Panc1 (cell line): Measurements from ENCODE around the gene KCNAB1. TPM values are rescaled to one million over a fixed set of nuclear protein-coding genes. Genes with fewer than 3 reads are reported as not detected.

ENCODE experiments used
- ATAC-seq: fragments of 200-7000 bp; cut with Tn5 transposase; 2 replicates; pipeline ENCODE4 v1.9.1; 2020; ENCODE audit warnings: mild to moderate bottlenecking, moderate library complexity
- BruUV-seq: library from RNA; stranded (reverse); fragments of 400-500 nt; replicated peaks from 2 replicates; lab custom pipeline; 2021; lab: Mats Ljungman, UMichigan
- CTCF ChIA-PET: fragments of 300-600 bp; sonication (Branson Sonifier 250); formaldehyde crosslinking; loops from one replicate; lab custom pipeline; 2022; ENCODE audit warnings: antibody characterized with exemption; lab: Charles Lee
- POLR2A ChIA-PET: fragments of 300-600 bp; sonication (Branson Sonifier 250); formaldehyde crosslinking; loops from one replicate; lab custom pipeline; 2022; ENCODE audit warnings: antibody characterized with exemption; lab: Charles Lee
- DNase-seq: peaks from one replicate; pipeline ENCODE4 v3.0.0-alpha.2; 2010; ENCODE audit warnings: low read depth, low spot score
- H3K27ac ChIP-seq: 2 replicates; pipeline ENCODE4 v1.5.1; 2011; ENCODE audit warnings: mild to moderate bottlenecking, low read length, inconsistent platforms
- H3K27me3 ChIP-seq: fragments of 200-500 bp; sonication (Bioruptor generic); 2 replicates; pipeline ENCODE4 v1.6.0; 2014; ENCODE audit warnings: low read length, inconsistent platforms; ENCODE audit not compliant: control insufficient read depth, insufficient read depth
- H3K36me3 ChIP-seq: fragments of 200-500 bp; sonication (Bioruptor generic); 2 replicates; pipeline ENCODE4 v1.5.1; 2014; ENCODE audit warnings: inconsistent platforms, mild to moderate bottlenecking, low read length, moderate library complexity; ENCODE audit not compliant: control insufficient read depth, insufficient read depth
- H3K4me1 ChIP-seq: 2 replicates; pipeline ENCODE4 v1.5.1; 2011; ENCODE audit warnings: inconsistent platforms, mild to moderate bottlenecking, low read length, moderate library complexity; ENCODE audit not compliant: control insufficient read depth, insufficient read depth
- H3K4me3 ChIP-seq, 2 experiments: 2 replicates each; pipeline ENCODE4 v1.5.1; 2011 to 2012; ENCODE audit warnings: low read depth in 2 of 2, low read length in 2 of 2, mild to moderate bottlenecking in 2 of 2, inconsistent platforms in 1 of 2, moderate library complexity in 1 of 2
- H3K9me3 ChIP-seq: fragments of 200-500 bp; sonication (Bioruptor generic); 2 replicates; pipeline ENCODE4 v1.5.1; 2014; ENCODE audit warnings: low read depth, mild to moderate bottlenecking, inconsistent platforms, low read length, moderate library complexity; ENCODE audit not compliant: control insufficient read depth, insufficient read depth
- CTCF ChIP-seq: fragments of 450-650 bp; IDR thresholded peaks from 2 replicates; pipeline ENCODE4 v1.5.1; 2017; ENCODE audit warnings: mild to moderate bottlenecking
- POLR2AphosphoS5 ChIP-seq: IDR thresholded peaks from 2 replicates; pipeline ENCODE4 v1.6.1; 2012; ENCODE audit warnings: mild to moderate bottlenecking, low read depth, low read length, moderate library complexity
- REST ChIP-seq, 2 experiments: IDR thresholded peaks; 2 replicates each; pipeline ENCODE4 v1.6.1; 2011 to 2012; ENCODE audit warnings: low read depth in 2 of 2, control low read depth in 1 of 2, low read length in 1 of 2, mild to moderate bottlenecking in 1 of 2, moderate library complexity in 1 of 2; ENCODE audit not compliant: insufficient read depth in 1 of 2
- SIN3A ChIP-seq: IDR thresholded peaks from 2 replicates; pipeline ENCODE4 v1.6.1; 2012; ENCODE audit warnings: low read depth, mild to moderate bottlenecking, low read length, moderate library complexity, borderline replicate concordance; ENCODE audit not compliant: insufficient read depth
- TCF7L2 ChIP-seq: IDR thresholded peaks from 2 replicates; pipeline ENCODE4 v1.6.1; 2011; ENCODE audit warnings: mild to moderate bottlenecking, low read depth, low read length, inconsistent platforms
- in situ Hi-C: cut with HindIII; loops from 2 replicates; pipeline ENCODE4 v1.10.0; 2016; ENCODE audit warnings: low sequenced_read_pairs, low pct_unique_long_range_greater_than_20kb
- intact Hi-C: fragments of 100-400 bp; cut with micrococcal nuclease; formaldehyde crosslinking; loops from one replicate; pipeline ENCODE4 v1.10.0; 2022; ENCODE audit not compliant: unreplicated experiment
- total RNA-seq: library from RNA; stranded (reverse); gene quantifications from one replicate; pipeline ENCODE4 v1.2.1, GENCODE V29; 2021; ENCODE audit not compliant: unreplicated experiment

Gene KCNAB1
- total RNA-seq, 1 experiment from 2014 or later, result not detected

- ChIA-PET CTCF (interaction anchor here (0.7 kb wide), 1 partner anchor 398 kb away, joined by 3 read pairs; no protein-coding TSS in a partner anchor), POLR2A (interaction anchor here (0.5 to 0.7 kb wide), 2 partner anchors 15 to 585 kb away, joined by 3 read pairs; no protein-coding TSS in a partner anchor)
- intact Hi-C loops, result loop anchor here (5.0 kb wide), 1 partner anchor 539 kb away; no protein-coding TSS in a partner anchor
- H3K36me3 ChIP-seq, result peaks cover 56% of the 10 kb centered on the region
- H3K4me1 ChIP-seq, result no peaks in the 10 kb centered on the region
- H3K9me3 ChIP-seq, result no peaks in the 10 kb centered on the region
- in situ Hi-C loops, result no loop called here
- no peak overlapping the region for H3K4me3 ChIP-seq
- H3K27me3 ChIP-seq, result no peaks in the 10 kb centered on the region
- no TSS peak for BruUV-seq
- DNase-seq (no peak), ATAC-seq (no peak)
- TF ChIP-seq POLR2AphosphoS5 (no peak), TCF7L2 (no peak), REST (IDR thresholded peaks at IDR 0.05; ENCODE audit: insufficient read depth in 1 of 2, low read depth in 2 of 2, low read length in 1 of 2) (no peak), CTCF (no peak), SIN3A (no peak)
- no peak overlapping the region for H3K27ac ChIP-seq
Observed at GRCh38 chr3:156543043-156543555, 422.7 kb downstream of the KCNAB1 start.

GRCh38 chr3:156547637-156548036 lies 427.3 kb downstream of the KCNAB1 start:
- POLR2A ChIA-PET, result no interaction called here
- BruUV-seq, result no TSS peak
- no peak for DNase-seq
- intact Hi-C loops, result no loop called here
- CTCF ChIA-PET, result no interaction called here
- Histone ChIP-seq H3K4me1 (no peaks in the 10 kb centered on the region), H3K36me3 (peaks cover 77% of the 10 kb centered on the region), H3K4me3 (no peak overlapping the region), H3K27ac (no peak overlapping the region), H3K27me3 (no peaks in the 10 kb centered on the region), H3K9me3 (no peaks in the 10 kb centered on the region)
- no peak for TF ChIP-seq CTCF
- no peak for TF ChIP-seq TCF7L2
- TF ChIP-seq SIN3A, result no peak
- TF ChIP-seq REST (IDR thresholded peaks at IDR 0.05; ENCODE audit: insufficient read depth in 1 of 2, low read depth in 2 of 2, low read length in 1 of 2), result no peak
- TF ChIP-seq POLR2AphosphoS5, result no peak
- no peak for ATAC-seq
- in situ Hi-C loops, result no loop called here
